ENCODE results near the gene CHRNA5.

Gene CHRNA5

DNA sequence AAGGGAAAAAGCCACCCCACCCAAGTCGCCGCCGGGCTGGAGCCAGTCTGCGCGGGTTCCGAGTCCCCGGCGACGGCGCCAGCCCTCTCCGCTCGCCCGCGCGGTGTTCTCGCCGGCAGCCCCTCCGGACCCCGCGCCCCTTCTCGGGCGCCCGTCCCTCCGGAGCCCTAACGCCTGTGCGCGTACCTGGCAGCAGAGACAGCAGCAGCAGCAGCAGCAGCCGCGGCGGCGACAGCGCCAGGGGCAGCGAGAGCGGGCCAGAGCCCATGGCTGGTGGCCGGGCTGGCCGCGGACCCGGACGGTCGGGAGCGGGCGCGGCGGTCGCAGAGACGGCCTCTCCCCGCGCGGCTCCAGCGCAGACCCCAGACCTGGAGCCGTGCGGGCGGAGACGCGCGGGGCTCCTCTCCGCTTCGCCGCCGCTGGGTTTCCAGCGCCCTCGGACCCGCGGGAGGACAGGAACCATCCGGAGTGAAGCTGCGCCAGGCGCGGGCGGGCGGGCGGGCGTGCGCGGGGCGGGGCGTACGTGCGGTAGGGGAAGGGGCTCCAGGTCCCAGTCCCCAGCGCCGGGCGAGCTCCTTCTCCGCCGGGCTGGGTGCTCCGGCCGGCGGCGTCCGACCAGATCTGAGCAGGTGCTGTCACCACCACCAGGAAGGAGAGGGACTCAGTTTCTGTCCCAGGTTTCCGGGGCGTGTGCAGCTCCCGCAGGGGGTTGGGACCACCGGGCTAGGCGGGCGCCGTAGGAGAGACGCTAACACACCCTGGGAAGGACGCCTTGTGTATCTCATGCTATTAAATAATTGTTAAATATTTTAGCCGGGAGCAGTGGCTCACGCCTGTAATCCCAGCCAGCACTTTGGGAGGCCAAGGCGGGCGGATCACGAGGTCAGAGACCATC lies 55.5 kb downstream of the CHRNA5 start, which contains the start of gene CHRNA3:
TSS of gene CHRNA3 (minus strand) at position 470 of the 895 bp plus-strand sequence. CDS start at position 268, 202 bp downstream.
- DNase-seq, result no peak

DNA sequence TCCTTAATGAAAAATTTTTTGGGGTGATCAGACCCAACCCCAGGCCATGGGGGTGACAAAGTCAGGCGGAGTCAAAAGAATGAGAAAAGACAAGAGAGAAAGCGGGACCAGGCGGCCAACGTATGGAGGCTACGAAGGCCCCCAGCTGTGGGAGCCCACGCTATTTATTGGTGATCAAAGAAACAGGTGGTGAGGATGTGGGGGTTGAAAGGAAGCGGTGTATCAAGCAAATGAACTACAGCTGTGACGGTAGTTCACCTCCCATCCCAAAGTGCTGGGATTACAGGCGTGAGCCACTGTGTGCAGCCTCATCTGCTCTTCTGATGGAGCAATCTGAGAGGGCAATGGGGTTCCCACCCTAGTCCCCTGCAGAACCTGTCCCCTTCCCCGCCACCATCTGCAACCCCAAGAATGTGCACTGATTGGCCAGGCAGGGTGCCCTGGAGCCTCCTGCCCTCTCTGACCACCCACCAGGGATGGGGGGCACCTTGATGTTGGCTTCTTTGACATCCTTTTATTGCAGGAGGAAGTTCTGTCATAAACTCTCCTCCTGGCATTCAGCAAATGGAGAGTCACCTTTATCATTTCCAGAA lies 56.6 kb downstream of the CHRNA5 start:
- no peak for DNase-seq

DNA sequence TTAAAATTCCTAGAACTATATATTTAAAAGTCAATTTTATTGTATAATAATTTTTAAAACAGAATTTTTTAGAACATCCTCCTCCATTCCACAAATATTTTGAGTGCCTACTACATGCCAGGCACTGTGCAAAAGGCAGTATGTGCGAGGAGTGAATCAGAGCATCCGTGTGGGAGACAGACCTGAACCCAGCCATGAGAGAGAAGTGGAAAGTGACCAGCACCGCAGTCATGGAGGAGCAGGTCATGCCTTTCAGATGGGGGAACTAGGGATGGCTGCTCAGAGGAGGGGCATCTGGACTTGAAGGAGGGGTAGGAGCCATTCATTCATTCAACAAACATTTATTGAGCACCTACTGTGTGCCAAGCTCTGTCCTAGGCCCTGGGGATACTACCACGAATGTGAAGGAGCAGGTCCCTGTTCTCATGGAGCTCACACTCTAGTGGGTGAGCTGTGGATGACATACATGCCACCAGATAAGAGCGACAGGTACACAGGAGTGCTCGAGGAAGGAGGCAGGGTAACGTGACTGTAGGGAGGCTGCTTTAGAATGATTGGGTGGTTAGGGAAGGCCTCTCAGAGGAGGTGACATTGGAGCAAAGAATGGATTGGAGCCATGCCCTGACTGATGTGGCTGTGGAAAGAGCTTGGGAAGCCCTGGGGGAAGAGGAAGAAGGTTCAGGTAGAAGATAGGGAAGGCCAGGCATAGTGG lies 58.6 kb downstream of the CHRNA5 start:
- DNase-seq, result no peak

DNA sequence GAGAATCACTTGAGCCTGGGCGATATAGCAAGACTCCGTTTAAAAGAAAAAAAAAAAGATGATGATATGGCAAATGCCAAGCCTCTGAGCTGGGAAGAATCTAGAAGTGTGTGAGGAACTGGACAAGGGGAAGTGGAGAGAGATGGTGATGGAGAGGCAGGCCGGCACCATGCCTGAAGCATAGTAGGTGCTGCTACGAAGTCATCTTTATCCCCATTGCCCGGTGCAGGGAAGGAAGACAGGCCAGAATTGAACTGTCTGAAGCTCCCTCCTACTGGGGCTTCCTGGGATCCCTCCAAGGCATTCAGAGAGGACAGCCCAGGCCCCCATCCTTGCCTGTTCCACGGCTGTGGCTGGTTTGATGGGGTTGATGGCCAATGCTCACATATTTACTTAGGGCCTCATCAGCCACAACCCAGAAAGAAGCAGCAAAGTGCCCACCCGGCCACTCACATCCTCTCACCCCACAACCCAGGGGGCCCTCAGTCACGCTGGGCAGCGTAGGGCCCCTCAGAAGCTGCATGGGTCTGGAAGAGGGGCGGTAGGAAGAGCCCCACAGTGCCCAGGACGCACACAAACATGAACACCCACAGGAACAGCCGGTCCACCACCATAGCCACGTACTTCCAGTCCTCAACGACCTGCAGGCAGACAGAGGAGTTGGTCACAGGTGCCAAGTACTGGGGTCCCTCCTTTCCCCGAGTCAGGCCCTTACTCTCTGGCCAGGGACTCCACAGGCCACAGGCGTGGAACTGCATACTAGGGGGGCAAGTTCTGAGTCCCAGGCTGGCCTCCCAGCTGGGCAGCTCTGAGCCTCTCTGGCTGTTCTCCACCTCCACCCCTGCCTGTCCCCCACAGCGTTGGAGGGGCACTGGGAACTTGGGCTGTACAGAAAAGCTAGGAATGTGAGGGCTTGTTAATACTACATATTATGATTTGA lies 59.6 kb downstream of the CHRNA5 start:
- no peak for DNase-seq

DNA sequence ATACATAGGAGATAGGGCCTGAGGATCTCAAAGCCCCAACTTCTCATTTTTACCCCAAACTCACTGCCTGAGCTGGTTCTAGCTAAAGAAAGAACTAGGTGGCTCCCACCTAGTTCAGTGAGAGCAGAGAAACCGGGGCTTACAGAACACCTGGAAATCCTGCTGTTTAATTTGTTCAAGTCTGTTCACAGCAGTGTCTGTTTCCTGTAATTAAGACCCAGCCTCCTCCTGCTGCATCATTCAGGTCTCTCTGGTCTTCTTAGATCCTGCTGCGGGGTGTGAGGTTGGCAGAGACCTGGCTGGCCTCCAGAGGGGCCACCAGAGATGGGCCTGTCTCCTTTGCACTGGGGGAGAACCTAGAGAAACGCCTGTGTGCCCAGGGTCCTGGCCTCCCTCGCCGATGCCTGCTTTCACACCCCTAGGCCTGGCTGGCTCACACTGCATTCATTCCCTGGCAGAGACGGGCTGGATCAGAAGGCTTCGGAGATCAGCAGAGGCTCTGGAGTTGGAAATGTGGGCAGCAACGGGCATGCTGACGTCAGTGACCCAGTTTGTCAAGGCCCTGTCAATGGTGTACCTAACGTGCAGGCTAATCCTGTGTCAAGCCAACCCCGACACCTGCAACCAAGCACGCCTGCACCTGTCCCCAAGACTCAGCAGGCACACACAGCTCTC lies 60.4 kb downstream of the CHRNA5 start:
- DNase-seq, result no peak

DNA sequence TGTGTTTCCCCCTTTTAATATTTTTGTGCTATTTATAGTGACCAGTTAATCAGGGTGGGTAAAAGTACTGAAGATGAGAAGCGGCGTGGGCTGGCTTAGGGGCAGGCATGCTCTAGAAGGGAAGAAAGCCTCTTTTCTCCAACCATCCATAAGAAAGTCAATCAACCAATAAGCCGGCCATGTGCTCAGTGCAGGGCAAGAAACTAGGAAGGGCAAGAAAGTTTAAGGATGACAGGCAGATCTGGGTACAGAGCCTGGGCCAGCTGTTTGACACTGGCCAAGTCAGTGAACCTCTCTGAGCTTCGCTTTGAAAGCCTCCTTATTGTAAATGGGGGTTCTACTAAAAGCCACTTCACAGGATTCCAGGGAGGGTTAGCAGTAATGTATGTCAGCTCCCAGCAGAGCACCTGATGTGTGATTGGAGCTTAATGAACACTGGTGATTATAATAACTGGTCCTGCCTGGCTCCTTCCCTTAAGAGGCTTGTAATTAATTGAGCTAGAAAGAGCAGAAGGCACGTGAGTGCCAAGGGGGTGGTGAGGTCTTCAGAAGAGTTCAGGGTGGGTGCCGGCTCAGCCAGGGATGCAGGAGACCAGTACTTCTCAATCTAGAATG lies 61.2 kb downstream of the CHRNA5 start:
- no peak for DNase-seq

DNA sequence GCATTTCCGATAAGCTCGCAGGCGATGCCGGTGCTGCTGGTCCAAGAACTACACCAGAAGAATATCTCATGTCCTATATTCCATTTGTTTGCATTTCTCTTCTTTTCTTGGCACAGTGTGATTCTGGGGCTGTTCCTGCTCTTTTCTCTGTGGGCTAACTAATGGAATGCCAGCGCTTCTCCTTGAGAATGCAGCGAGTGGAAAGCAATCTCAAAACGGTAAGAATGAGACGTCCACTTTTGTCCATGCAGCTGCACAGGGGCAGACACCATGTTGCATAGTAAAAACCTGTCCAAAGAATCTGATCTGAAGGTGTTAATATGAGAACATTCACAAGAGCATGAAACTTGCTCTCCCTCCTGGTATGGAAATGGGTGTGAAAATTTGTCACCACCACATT lies 62.0 kb downstream of the CHRNA5 start:
- DNase-seq, result no peak

DNA sequence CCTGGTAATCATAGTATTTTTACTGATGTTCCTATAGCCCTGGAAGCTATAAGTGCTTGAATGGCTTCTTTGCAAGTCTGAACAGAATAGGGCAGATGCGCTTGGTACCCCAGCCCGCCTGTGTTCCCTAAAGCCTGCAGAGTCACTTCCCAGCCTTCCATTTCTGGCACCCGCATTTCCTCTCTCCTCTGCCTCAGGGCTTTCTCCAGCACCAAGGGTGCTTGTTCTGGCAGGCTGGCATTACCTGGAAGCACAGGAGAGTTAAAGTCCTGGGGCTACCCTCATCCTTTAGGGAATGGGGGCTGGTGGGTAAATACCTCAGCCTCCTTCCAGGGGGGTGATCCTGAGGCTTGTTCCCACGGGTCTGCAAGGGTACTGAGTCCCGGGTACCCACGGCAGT lies 62.9 kb downstream of the CHRNA5 start:
- no peak for DNase-seq

DNA sequence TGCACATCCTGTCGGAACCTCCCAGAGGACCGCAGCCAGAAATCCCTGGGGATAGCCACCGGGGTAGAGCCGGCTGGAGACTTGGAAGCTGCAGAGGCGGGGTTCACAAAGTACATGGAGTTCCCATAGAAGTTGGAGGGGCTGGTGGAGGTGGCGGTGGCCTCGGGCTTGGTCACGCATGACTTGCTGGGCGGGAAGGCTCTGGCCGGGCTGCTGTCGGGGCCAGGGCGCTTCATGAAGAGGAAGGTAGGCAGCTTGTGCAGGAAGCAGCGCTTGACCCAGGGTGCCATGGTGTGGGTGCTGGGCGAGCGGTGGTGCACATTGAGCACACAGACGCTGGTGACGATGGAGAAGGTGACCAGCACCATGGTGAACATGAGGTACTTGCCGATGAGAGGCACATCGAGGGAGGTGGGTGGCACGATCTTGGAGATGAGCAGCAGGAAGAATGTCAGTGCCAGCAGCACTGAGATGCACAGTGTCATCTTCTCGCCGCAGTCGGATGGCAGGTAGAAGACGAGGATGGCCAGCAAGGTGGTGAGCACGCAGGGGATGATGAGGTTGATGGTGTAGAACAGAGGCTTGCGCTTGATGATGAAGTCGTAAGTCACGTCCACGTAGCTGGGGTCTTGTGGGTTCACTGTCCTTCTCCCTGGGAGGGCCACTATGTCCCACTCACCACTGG lies 63.9 kb downstream of the CHRNA5 start:
- no peak for DNase-seq

DNA sequence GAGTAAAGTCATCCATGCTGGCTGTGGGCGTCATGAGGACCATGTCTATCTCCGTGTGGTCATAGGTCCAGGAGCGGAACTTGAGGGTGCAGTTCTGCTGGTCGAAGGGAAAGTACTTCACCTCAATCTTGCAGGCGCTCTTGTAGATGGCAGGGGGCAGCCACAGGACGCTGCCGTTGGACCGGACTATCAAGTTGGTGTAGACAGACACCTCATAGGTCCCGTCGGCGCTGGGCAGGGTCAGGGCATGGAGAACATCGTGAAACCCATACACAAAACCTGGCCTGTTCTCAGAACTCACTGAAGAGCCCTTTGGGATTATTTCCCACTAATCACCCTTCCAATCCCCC lies 64.4 kb downstream of the CHRNA5 start:
- no peak for DNase-seq

DNA sequence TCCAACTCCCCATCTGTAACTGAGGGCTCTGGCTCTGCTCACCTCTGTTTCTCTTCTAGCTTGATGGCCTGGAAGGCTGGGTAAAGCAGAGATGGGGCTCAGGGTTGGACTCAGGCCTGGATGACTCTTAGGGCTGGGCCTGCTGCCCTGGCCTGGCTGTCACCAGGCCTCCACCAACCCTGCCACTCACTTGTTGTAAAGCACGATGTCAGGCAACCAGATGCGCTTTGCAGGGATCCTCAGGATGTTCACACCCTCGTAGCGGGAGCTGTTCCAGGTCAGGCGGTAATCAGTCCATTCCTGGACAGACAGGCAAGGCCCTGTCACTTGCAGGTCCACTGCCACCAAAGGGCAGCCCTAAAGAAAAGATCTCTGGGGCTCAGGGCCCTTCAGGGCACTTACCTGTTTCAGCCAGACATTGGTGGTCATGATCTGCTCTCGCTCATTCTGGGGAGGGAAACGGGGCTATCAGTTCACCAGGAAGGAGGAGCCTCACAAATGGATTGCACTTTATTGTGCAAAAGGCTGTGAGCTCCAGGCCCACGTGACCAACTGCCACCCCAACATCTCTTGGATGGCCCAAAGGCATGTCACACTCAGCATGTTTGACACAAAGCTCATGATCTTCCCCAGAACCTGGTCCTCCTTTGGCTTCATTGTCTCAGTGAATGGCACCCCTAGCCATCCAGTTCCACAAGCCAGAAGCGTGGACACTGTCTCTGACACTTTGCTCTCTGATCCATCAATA lies 65.7 kb downstream of the CHRNA5 start:
- no peak for DNase-seq

DNA sequence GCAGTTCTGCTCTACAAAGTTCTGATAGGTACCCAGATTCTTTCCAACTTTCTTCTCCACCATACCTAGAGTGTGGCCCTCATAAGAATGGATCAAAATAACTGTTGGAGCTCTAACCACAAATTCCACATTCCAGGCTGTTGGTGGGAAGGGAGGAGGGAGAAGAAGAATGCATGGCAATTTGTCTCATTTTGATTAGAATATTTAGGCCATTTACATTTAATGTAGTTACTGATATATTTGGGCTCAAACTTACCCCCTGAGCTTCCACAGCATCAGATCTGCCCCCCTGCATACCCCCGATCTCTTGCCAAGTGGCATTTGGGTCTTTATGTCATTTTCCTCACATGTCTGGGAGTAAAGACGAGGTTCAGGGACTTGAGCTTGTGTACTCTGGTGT lies 68.0 kb downstream of the CHRNA5 start:
- DNase-seq, result no peak

DNA sequence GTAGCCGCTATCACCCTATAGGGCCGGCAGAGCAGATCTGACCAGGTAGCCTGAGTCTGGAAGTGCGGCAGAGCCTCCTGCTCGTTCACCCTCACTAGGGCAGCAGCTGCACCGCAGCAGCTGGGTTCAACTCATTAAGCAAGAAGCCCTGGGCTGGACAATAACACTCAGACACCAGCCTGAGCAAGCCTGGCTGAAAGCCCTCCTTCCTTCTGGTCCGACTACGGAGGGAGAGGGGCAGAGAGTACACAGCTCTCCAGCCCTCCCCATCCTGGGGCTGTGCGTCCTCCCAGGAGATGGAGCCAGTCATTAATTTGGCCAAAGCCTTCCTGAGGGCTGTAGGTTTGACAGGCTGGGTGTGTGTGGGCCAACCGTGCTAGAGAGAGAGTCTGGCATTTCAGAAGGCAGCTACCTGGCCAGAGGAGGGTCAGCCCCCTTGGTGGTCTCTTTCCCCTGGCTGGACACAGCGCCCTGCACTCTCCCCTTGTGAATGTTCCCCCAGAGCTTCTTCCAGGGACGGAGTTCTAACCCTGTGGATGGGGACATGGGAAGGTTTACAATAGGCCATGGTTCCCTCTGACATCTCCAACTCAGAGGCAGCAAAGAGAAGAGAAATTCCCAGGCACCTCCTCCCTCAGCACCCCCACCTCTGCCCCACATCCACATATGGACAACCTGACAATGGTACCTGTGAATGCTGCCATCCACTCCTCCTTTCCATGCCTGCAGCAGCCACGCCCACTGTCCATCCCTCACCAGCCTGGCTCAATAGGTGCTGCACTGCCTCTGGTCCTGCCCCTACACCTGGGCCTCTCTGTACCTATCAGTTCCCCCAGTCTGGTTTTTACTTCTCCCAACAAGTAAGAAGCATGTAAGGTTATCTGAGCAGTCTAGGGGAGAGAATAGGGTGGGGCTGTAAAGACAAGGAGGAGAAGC lies 69.2 kb downstream of the CHRNA5 start:
- DNase-seq, result no peak

DNA sequence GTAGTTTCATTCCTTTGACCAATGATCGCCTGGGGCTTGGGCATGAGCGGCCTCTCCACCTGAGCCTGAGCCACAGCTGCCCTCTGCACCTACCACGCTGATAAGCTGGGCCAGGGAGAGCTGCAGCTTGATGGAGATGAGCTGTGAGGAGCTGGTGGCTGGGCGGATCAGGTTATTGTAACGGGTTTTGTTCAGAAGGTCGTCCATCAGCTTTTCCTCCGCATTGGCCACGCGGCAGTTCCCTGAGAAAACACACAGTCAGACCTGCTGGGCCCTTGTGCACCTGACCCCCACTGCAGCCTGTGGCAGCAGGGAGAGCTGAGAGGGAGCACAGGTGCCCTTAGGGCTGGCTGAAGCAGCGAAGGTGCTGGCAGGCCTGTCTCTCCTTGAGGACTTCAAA lies 70.0 kb downstream of the CHRNA5 start:
- no peak for DNase-seq

DNA sequence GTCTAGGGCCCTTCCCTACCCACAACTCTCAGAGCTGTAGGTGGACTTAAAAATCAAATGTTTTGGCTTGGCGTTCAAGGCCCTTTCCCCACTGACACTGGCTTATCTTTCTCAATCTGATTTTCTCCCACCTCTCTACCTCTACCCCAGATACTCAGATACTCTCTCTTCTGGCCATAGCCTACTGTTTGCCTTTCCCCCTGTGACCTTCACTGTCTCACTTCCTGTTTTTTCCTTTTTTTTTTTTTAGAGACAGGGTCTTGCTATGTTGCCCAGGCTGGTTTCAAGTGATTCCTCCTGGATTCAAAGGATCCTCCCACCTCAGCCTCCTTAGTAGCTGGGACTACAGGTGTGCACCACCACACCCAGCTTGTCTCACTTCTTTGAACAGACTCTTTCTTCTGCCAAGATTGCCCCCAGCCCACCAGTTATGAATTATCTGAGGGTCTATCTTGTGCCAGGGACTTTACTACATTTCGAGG lies 71.1 kb downstream of the CHRNA5 start:
- no peak for DNase-seq

DNA sequence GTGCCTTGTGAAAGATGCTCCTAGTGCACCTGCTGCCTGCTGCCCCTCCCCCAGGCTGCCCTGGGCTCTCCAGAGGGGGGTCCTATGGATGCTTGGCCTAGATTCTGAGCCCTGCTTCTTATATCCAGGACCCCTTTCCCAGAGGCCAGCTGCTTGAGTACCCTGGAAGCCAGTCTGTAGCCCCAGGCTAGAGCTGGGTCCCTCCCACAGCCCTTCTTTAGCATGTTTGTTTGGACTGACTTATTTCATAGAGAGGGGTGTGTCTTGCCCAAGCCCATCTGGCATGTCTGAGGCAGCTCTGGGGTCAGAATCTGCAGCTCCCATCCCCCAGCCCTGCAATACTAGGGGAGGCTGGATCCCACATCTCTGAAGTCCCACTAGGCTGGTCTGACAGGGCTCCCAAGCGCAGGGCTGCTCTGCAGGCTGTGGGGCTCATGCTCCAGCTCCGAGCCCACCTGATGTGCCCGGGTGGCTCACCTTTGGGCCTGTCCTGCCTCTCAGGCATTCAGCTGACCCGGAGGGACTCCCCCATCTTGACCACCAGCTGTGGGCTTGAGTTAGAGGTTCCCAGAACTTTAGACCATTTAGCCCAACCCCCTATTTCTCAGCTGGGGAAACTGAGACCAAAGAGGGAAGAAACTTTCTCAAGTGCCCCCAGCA lies 72.6 kb downstream of the CHRNA5 start:
- DNase-seq, result no peak

DNA sequence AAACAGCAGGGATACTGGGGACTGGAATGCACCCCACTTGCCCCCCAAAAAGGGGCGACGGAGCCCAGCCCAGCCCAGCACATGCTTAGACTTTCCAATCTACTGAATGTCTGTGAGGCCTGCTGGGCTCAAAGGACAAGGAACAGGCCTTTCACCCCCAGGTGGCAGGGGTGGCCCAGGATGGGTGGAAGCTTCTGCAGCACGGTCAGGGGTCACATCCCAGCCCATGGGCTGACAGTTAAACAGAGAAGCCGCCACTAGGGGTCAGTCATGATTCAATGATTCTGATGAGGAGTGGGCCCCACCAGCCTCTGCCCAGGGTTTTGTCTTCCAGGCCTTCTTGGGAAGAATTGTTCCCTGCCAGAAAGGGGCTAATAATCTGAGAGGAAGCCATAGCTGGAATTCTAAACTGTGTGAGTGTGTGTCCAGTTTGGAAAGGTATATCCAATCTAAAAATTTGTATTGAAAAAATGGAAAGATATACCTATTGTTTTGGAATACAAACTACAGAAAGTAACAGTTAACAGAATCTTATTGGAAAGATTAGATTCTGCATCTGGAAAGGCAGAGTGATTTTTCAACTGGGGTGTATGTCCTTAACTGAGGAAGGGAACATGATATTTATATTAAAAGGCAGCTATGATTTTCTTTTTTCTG lies 73.5 kb downstream of the CHRNA5 start:
- no peak for DNase-seq
